ENCODE data around the gene HPS1. TPM values are rescaled to one million over a fixed set of nuclear protein-coding genes. Genes with fewer than 3 reads are reported as not detected.

Gene HPS1
- total and polyA plus RNA-seq, 2 of the 8 experiments (the other 6 are each of a cell fraction or from before 2014, with no cell fraction given): 38.7 to 61.7 TPM

- Histone ChIP-seq H4K5ac (ENCODE audit: insufficient read length, low read depth, low read length) (no peak overlapping the region), H2AK5ac (ENCODE audit: low read depth, low read length) (no peak overlapping the region), H3K56ac (replicated peaks; ENCODE audit: insufficient read length, low read depth, low read length) (no peak overlapping the region), H3K79me1 (ENCODE audit: low read depth, low read length) (no peaks in the 10 kb centered on the region), H4K91ac (replicated peaks; ENCODE audit: insufficient read length, low read length) (no peak overlapping the region), H3K23ac (ENCODE audit: insufficient read length) (no peak overlapping the region), H2AFZ (ENCODE audit: low read length) (no peak overlapping the region), H2BK20ac (ENCODE audit: low read length) (no peak overlapping the region), H3K9me3 (ENCODE audit: insufficient read depth in 2 of 2, low read depth in 1 of 2, low read length in 1 of 2) (no peaks in the 10 kb centered on the region), H3K4me2 (ENCODE audit: insufficient read depth in 1 of 2, low read depth in 2 of 2, low read length in 2 of 2) (no peak overlapping the region), H2BK120ac (replicated peaks; ENCODE audit: low read depth, low read length) (no peak overlapping the region), H3K4ac (replicated peaks; ENCODE audit: insufficient read length, low read depth, low read length) (no peak overlapping the region), H3K27ac (ENCODE audit: low read depth, low read length) (no peak overlapping the region), H3K79me2 (ENCODE audit: control insufficient read depth in 1 of 2, insufficient read depth in 2 of 2, low read length in 2 of 2) (no peaks in the 10 kb centered on the region), H3K36me3 (ENCODE audit: control insufficient read depth in 2 of 4, insufficient read depth in 4 of 4, low read length in 3 of 4) (no peaks in the 10 kb centered on the region), H3K4me1 (replicated peaks in 1 of 4; ENCODE audit: control insufficient read depth in 3 of 4, insufficient read depth in 4 of 4, low read length in 3 of 4) (no peaks in the 10 kb centered on the region), H3K9ac (replicated peaks in 1 of 4; ENCODE audit: extremely low read depth in 1 of 4, low read depth in 3 of 4, low read length in 3 of 4) (no peak overlapping the region), H4K20me1 (replicated peaks in 1 of 2; ENCODE audit: control insufficient read depth in 1 of 2, insufficient read depth in 2 of 2, low read length in 2 of 2) (peaks cover 0 to 2% of the 10 kb centered on the region in 2 experiments), H3K14ac (ENCODE audit: insufficient read length) (no peak overlapping the region), H2BK15ac (ENCODE audit: low read length) (no peak overlapping the region), H3K18ac (ENCODE audit: extremely low read depth, low read length) (no peak overlapping the region), H3K23me2 (ENCODE audit: low read depth, low read length) (no peaks in the 10 kb centered on the region), H4K8ac (ENCODE audit: extremely low read depth, insufficient read depth, low read length) (no peak overlapping the region; the same call in 1 of the 2 replicates), H2BK5ac (ENCODE audit: low read depth, low read length) (no peak overlapping the region), H3K27me3 (replicated peaks in 1 of 4; ENCODE audit: control insufficient read depth in 3 of 4, extremely low read depth in 1 of 4, insufficient read depth in 3 of 4, low read length in 3 of 4) (no peaks in the 10 kb centered on the region), H2BK12ac (ENCODE audit: low read depth, low read length) (no peak overlapping the region), H3K4me3 (ENCODE audit: extremely low read depth in 1 of 4, insufficient read depth in 2 of 4, low read depth in 3 of 4, low read length in 4 of 4) (no peak overlapping the region)
- FAIRE-seq: no peak
- ChIA-PET POLR2A (ENCODE audit: partially characterized antibody) (no interaction called here), CTCF (ENCODE audit: partially characterized antibody) (interaction anchor here (0.7 to 1.5 kb wide), 9 partner anchors 9 to 354 kb away, joined by 3 to 6 read pairs (median 4); no protein-coding TSS in a partner anchor)
- WGBS, 2 experiments (ENCODE audit: extremely low coverage in 1 of 2, insufficient coverage in 1 of 2, insufficient read length in 1 of 2, insufficient replicate concordance in 2 of 2, low coverage in 1 of 2, low lambda C conversion rate in 2 of 2, missing lambda C conversion rate in 1 of 2): 87% methylated on average over 8 of the region's 8 CpGs; no CpG with 5 or more reads in 1 of the 2 experiments
- TF ChIP-seq BACH1 (IDR thresholded peaks at IDR 0.05; ENCODE audit: low read length) (no peak), ZNF274 (IDR thresholded peaks at IDR 0.05; ENCODE audit: borderline replicate concordance, extremely low read depth, low read length) (no peak), KDM4A (IDR thresholded peaks at IDR 0.05; ENCODE audit: low read depth, low read length, severe bottlenecking) (no peak), PHF8 (conservative IDR thresholded peaks at IDR 0.05; ENCODE audit: low read depth, low read length) (no peak), MAFK (IDR thresholded peaks at IDR 0.05; ENCODE audit: low read depth, low read length) (no peak), JUND (IDR thresholded peaks at IDR 0.05; ENCODE audit: low read length) (no peak), RAD21 (IDR thresholded peaks at IDR 0.05 in 1 of 2, conservative IDR thresholded peaks at IDR 0.05 in 1 of 2; ENCODE audit: low read depth in 2 of 2, low read length in 2 of 2) (no peak), NANOG (IDR thresholded peaks at IDR 0.05; ENCODE audit: insufficient read depth, low read depth, low read length, poor library complexity, severe bottlenecking) (no peak), CREB1 (IDR thresholded peaks at IDR 0.05) (no peak), CHD1 (IDR thresholded peaks at IDR 0.05; ENCODE audit: low read depth, low read length) (no peak), ASH2L (IDR thresholded peaks at IDR 0.05; ENCODE audit: low read length) (no peak)
- DNase-seq (ENCODE audit: low read depth in 1 of 2, low spot score in 2 of 2): no peak
These were observed 51.8 kb downstream of the HPS1 start for GRCh38 chr10:98394851-98395440.

Measured in H1 (cell line).